Measurements from ENCODE around the gene NHS. TPM values are rescaled to one million over a fixed set of nuclear protein-coding genes. Genes with fewer than 3 reads are reported as not detected.

Gene NHS
- total RNA-seq, 1 donor: 10.5 TPM

- H3K9me3 ChIP-seq (ENCODE audit: low read depth, low read length): no peaks in the 10 kb centered on the region
- TF ChIP-seq CTCF (IDR thresholded peaks at IDR 0.05; ENCODE audit: extremely low read depth, low read depth, low read length): no peak
- no peaks in the 10 kb centered on the region for H3K36me3 ChIP-seq (ENCODE audit: insufficient read depth, low read length)
Measured at GRCh38 chrX:17544821-17545220, 169.8 kb downstream of the NHS start.

GRCh38 chrX:17546356-17546755, 171.4 kb downstream of the NHS start:
- H3K9me3 ChIP-seq (ENCODE audit: low read depth, low read length): no peaks in the 10 kb centered on the region
- DNase-seq (ENCODE audit: insufficient read length, low spot score, missing footprints): no peak
- H3K4me3 ChIP-seq (ENCODE audit: insufficient read depth, low read length): no peak overlapping the region
- peaks cover 9% of the 10 kb centered on the region for H3K4me1 ChIP-seq (ENCODE audit: insufficient read depth, low read length)
- H3K36me3 ChIP-seq (ENCODE audit: insufficient read depth, low read length): no peaks in the 10 kb centered on the region
- no peak for TF ChIP-seq CTCF (IDR thresholded peaks at IDR 0.05; ENCODE audit: extremely low read depth, low read depth, low read length)
- no peak overlapping the region for H3K4me2 ChIP-seq (ENCODE audit: insufficient read depth, low read length)
- H3K27ac ChIP-seq (ENCODE audit: low read depth, low read length): no peak overlapping the region
- no peaks in the 10 kb centered on the region for H3K79me2 ChIP-seq (ENCODE audit: insufficient read depth, low read length)
- no peaks in the 10 kb centered on the region for H3K27me3 ChIP-seq (ENCODE audit: insufficient read depth, low read length)
- H2AFZ ChIP-seq (ENCODE audit: low read length): no peak overlapping the region
- no peaks in the 10 kb centered on the region for H4K20me1 ChIP-seq (ENCODE audit: insufficient read depth, low read length)

More at GRCh38 chrX:17544821-17545220, 169.8 kb downstream of the NHS start:
- H2AFZ ChIP-seq (ENCODE audit: low read length): no peak overlapping the region
- H3K27ac ChIP-seq (ENCODE audit: low read depth, low read length): no peak overlapping the region
- no peaks in the 10 kb centered on the region for H3K79me2 ChIP-seq (ENCODE audit: insufficient read depth, low read length)
- H3K4me3 ChIP-seq (ENCODE audit: insufficient read depth, low read length): no peak overlapping the region
- H3K4me1 ChIP-seq (ENCODE audit: insufficient read depth, low read length): peaks cover 9% of the 10 kb centered on the region
- H3K4me2 ChIP-seq (ENCODE audit: insufficient read depth, low read length): no peak overlapping the region
- H3K27me3 ChIP-seq (ENCODE audit: insufficient read depth, low read length): no peaks in the 10 kb centered on the region
- no peaks in the 10 kb centered on the region for H4K20me1 ChIP-seq (ENCODE audit: insufficient read depth, low read length)
- no peak for DNase-seq (ENCODE audit: insufficient read length, low spot score, missing footprints)

- TF ChIP-seq CTCF (IDR thresholded peaks at IDR 0.05; ENCODE audit: extremely low read depth, low read depth, low read length): no peak
- Histone ChIP-seq H3K27ac (ENCODE audit: low read depth, low read length) (no peak overlapping the region), H3K4me3 (ENCODE audit: insufficient read depth, low read length) (no peak overlapping the region), H3K27me3 (ENCODE audit: insufficient read depth, low read length) (no peaks in the 10 kb centered on the region), H3K4me1 (ENCODE audit: insufficient read depth, low read length) (peaks cover 15% of the 10 kb centered on the region), H4K20me1 (ENCODE audit: insufficient read depth, low read length) (no peaks in the 10 kb centered on the region), H3K9me3 (ENCODE audit: low read depth, low read length) (no peaks in the 10 kb centered on the region), H3K4me2 (ENCODE audit: insufficient read depth, low read length) (no peak overlapping the region), H3K79me2 (ENCODE audit: insufficient read depth, low read length) (no peaks in the 10 kb centered on the region), H3K36me3 (ENCODE audit: insufficient read depth, low read length) (no peaks in the 10 kb centered on the region), H2AFZ (ENCODE audit: low read length) (no peak overlapping the region)
- DNase-seq (ENCODE audit: insufficient read length, low spot score, missing footprints): no peak
Measured at GRCh38 chrX:17547658-17548057, 172.7 kb downstream of the NHS start.

GRCh38 chrX:17549107-17549651, 174.2 kb downstream of the NHS start:
- H3K4me2 ChIP-seq (ENCODE audit: insufficient read depth, low read length): no peak overlapping the region
- H3K36me3 ChIP-seq (ENCODE audit: insufficient read depth, low read length): no peaks in the 10 kb centered on the region
- H3K9me3 ChIP-seq (ENCODE audit: low read depth, low read length): no peaks in the 10 kb centered on the region
- H2AFZ ChIP-seq (ENCODE audit: low read length): no peak overlapping the region
- H3K27ac ChIP-seq (ENCODE audit: low read depth, low read length): no peak overlapping the region
- peaks cover 29% of the 10 kb centered on the region for H3K4me1 ChIP-seq (ENCODE audit: insufficient read depth, low read length)
- no peak for TF ChIP-seq CTCF (IDR thresholded peaks at IDR 0.05; ENCODE audit: extremely low read depth, low read depth, low read length)
- no peak overlapping the region for H3K4me3 ChIP-seq (ENCODE audit: insufficient read depth, low read length)
- H3K79me2 ChIP-seq (ENCODE audit: insufficient read depth, low read length): peaks cover 2% of the 10 kb centered on the region
- DNase-seq (ENCODE audit: insufficient read length, low spot score, missing footprints): no peak
- no peaks in the 10 kb centered on the region for H3K27me3 ChIP-seq (ENCODE audit: insufficient read depth, low read length)
- H4K20me1 ChIP-seq (ENCODE audit: insufficient read depth, low read length): no peaks in the 10 kb centered on the region

All from osteoblast (primary cell).